Measurements from ENCODE around the gene AGGF1.
"Not testable (repeated sequence)": the region's sequence is repeated elsewhere in the genome, so short reads cannot be mapped to it uniquely, and the experiment has no call there.

The AGGF1 gene

GRCh38 chr5:77087484-77088261 lies 57.5 kb downstream of the AGGF1 start:
- no peak for DNase-seq (ENCODE audit: low read depth)

GRCh38 chr5:77095189-77095588 lies 65.0 kb downstream of the AGGF1 start:
- DNase-seq (ENCODE audit: low read depth): no peak

DNA sequence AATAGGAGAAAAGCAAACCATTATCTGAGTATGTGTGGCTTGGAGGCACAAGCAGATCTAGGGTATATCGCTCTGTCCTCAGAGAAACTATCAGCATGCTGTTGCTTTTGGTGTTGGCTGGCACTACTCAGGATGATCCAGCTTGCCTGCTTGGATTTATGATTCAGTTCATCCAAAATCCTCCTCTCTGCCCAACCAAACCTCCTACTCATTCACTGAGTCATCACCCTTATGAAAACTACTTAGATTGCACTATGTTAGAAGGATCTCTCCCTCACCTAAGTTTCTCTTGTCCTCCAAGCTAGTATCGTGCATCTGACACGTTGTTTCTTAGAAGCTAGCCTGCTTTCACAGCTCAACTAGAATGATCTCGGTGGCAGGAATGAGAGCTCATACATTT lies 71.1 kb downstream of the AGGF1 start:
- DNase-seq (ENCODE audit: low read depth): no peak

GRCh38 chr5:77102549-77102948 lies 72.3 kb downstream of the AGGF1 start:
- DNase-seq (ENCODE audit: low read depth): no peak

GRCh38 chr5:77103457-77103856 lies 73.3 kb downstream of the AGGF1 start:
- no peak for DNase-seq (ENCODE audit: low read depth)

DNA sequence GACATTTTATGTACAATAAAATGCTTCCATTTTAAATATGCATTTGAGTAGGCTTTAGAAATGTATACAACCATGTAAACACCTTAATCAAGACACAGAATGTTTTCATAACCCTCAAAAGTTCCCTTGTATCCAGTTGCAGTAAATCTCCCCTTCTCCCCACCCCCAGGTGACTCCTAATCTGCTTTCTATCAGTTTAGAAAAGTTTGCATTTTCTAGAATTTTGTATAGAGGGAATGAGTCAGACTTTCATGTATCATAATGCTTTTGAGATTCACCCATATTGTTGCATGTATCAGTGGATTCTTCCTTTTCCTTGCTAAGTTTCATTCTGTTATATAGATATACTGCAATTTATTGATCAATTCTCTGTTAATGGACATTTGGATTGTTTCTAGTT lies 74.6 kb downstream of the AGGF1 start:
- DNase-seq (ENCODE audit: low read depth): no peak

DNA sequence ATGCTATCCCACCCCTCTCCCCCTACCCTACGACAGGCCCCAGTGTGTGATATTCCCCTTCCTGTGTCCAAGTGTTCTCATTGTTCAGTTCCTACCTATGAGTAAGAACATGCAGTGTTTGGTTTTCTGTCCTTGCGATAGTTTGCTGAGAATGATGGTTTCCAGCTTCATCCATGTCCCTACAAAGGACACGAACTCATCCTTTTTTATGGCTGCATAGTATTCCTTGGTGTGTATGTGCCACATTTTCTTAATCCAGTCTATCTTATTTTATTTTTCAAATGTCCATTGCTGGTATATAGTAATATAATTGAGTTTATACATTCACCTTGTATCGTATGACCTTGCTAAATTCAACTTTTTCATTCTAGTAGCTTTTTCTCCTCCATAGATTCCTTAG lies 76.8 kb downstream of the AGGF1 start:
- DNase-seq (ENCODE audit: low read depth): not testable (repeated sequence)

Data from activated T-helper 1 cell treated with Interleukin-2 at 50 U/mL for 16 hours (primary cell).